Stimulated activated CD4-positive, alpha-beta T cell treated with anti-CD3 and anti-CD28 coated beads, Interleukin-12 subunit alpha, Interleukin-12 subunit beta, amount 100 ng/mL, for 48 hours (primary cell): ENCODE results near the gene PDE6B.
"Not testable (repeated sequence)": the region's sequence is repeated elsewhere in the genome, so short reads cannot be mapped to it uniquely, and the experiment has no call there.

Experiments
- DNase-seq, 3 donors: peaks; one replicate each; pipeline ENCODE4 v3.0.0-alpha.2; 2020; ENCODE audit warnings: low read depth in 2 of 3, low spot score in 1 of 3

Gene PDE6B

DNA sequence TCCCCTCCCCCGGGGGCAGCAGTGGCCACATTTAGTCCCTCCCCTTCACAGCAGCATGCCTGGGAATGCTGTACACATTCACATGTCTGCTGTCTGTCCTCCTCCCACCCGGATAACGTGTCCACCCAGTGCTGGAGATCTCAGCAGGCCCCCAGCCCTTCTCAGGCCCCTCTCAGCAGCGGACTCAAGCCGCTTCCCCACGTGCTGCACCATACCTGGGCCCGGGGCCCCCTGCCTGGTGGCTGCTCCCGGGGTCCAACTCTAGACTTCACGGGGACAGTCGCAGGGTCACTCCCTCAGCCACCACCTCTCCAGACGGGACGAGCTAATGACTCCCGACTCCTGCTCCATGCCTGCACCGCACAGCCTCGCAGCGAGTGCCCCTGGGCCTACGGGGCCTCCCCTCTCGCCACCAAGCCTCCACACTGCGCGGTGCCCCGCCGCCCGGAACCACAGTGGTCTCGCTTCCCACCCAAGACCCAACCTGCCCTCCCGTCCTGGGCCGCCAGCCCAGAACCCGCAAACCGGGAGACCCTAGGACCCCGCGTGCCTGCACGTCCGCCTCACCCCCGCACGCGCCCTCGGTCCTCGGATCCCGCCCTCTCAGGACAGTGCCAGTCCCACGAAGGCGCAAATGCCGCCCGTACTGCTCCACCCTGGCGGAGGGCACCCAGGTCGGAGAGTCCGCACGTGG lies 79.0 kb downstream of the PDE6B start:
- DNase-seq, result no peak

DNA sequence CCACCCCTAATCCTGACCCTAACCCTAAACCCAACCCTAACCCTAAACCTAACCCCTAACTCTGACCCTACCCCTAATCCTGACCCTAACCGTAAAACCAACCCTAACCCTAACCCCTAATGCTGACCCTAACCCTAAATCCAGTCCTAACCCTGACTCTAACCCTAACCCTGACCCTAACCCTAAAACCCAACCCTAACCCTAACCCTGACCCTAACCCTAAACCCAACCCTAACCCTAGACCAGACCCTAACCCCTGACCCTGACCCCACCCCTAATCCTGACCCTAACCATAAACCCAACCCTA lies 79.6 kb downstream of the PDE6B start:
- no peak for DNase-seq

DNA sequence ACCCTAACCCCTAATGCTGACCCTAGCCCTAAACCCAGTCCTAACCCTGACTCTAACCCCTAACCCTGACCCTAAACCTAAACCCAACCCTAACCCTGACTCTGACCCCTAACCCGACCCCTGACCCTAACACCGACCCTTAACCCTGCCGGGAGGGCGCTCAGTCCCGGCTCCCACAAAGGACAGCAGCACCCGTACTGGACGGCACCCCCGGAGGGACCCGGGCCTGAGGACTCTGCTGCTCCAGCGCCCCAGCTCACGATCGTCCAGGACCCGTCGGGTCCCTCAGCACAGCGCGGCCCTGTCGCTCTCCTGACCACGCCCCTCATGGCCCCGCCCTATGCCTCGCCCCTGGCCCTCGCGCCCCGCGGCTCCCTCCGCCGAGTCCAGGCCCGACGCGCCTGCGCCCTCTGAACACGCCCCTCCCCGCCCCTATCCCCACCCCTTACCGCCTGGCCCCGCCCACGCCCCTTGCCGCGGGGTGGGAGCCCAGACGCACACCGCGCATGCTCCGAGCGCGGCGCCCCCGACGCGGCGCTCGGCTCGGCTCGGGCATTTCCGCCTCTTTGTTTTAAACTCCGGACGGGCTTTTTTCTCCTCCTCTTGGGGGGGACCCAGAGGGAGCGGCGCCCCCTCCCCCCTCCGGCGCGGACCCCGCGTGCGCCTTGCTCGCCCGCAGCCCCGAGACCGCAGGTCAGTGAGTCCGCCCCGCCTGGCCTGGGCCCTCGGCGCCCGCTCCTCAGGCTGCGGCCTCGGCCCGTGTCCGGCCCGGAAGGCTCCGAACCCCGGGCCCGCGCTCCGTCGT lies 80.1 kb downstream of the PDE6B start, which contains the start of gene PCGF3:
TSS of gene PCGF3 (plus strand) at position 555 of the 805 bp plus-strand sequence. CDS start 27,849 bp downstream, outside the sequence.
- peak; percentile 96 to 98 (median 97) for DNase-seq

DNA sequence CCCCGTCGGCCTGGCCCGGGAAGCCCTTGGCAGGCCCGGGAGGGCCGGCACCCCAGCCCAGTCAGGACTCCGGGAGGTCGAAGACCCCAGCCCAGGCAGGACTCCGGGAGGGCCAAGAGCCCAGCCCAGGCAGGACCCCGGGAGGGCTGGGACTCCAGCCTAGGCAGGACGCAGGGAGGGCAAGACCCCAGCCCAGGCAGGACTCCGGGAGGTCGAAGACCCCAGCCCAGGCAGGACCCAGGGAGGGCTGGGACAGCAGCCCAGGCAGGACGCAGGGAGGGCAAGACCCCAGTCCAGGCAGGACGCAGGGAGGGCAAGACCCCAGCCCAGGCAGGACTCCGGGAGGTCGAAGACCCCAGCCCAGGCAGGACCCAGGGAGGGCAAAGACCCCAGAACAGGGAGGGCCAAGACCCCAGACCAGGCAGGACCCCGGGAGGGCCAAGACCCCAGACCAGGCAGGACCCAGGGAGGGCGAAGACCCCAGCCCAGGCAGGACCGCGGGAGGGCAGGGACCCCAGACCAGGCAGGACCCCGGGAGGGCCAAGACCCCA lies 80.8 kb downstream of the PDE6B start:
- DNase-seq, result not testable (repeated sequence)

DNA sequence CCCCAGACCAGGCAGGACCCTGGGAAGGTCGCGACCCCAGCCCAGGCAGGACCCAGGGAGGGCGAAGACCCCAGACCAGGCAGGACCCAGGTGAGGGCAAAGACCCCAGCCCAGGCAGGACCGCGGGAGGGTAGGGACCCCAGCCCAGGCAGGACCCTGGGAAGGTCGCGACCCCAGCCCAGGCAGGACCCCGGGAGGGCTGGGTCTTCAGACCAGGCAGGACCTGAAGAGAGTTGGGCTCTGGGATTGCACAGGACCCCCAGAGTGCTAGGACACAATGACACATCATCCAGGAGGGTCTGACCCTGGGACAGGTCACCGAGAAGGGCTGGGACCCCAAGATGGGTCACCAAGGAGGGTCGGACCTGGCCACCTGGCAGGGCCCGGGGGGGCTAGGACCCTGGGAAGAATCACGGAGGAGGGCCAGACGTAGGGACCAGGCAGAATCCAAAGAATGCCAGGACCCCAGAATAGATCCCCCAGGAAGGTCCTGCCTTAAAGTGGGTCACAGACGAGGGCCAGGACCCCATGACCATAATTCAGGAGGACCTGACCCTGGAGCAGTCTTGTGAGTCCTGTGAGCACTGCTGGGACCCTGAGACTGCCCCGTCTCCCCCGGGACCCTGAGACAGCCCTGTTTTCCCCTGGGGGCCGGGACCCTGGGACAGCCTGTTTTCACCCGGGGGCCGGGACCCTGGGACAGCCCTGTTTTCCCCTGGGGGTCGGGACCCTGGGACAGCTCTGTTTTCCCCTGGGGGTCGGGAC lies 81.6 kb downstream of the PDE6B start:
- no peak for DNase-seq

DNA sequence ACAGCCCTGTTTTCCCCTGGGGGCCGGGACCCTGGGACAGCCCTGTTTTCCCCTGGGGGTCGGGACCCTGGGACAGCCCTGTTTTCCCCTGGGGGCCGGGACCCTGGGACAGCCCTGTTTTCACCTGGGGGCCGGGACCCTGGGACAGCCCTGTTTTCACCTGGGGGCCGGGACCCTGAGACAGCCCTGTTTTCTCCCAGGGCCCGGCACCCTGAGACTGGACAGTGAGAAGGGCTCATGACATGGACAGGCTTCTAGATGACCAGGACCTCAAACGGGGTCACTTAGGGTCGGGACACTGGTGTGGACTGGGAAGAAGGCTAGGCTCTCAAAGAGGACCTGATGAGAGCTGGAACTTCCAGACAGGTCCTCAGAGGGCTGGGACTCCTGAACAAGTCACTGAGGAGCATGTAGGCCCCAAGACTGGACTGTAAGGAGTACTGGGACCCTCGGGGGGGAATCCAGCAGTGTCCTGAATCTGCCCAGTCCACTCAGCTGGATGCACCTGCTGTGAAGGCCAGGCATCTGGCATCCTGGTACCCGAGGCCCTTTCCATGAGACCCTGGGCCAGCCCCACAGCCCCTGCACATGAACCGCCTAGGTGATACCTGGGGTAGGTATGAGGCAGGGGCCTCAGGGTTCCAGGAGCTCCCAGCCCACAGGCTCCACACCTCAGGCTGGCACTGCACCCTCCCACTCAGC lies 82.7 kb downstream of the PDE6B start:
- no peak for DNase-seq

DNA sequence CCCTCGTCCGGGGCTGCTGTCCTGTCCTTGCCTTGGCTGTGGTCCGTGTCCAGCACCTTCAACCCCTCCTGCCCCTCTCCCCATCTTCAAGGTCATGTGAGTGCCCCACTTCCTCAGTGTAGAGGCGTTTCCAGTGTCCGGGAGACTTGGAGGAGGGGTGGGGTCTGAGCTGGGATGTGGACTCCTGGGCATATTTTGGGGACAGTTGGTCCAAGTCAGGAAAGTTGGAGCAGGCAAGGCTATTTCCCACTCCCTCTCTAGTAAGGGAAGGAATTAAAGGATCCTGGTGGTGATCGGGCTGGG lies 83.2 kb downstream of the PDE6B start:
- DNase-seq, result no peak

DNA sequence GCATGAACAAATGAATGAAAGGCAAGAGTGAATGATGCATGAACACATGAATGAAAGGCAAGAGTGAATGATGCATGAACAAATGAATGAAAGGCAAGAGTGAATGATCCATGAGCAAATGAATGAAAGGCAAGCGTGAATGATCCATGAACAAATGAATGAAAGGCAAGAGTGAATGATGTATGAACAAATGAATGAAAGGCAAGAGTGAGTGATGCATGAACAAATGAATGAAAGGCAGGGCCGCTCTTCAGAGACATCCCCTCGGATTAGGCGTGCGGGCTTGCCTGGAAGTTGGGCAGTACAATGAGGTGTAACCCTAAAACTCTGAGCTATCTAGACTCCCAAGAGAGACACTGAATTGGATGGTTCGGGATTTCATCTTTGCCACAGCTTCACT lies 84.0 kb downstream of the PDE6B start:
- DNase-seq, result no peak

DNA sequence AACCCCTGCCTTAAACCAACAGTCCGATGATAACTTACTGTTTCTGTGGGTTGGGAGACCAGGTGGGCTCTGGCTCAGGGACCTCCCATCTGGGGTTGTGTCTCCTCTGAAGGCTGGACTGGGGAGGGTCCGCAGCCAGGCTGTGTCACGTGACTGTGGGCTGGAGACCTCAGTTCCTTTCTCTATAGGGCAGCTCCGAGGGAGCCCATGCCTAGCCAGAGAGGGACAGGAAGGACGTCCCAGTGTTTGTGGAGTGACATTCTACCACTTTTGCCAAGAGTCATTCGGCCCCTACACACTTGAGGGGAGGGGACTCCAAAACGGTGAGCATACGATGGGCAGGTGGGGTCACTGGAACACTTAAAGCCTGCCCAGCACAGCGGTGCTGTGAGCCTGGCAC lies 84.7 kb downstream of the PDE6B start:
- no peak for DNase-seq

DNA sequence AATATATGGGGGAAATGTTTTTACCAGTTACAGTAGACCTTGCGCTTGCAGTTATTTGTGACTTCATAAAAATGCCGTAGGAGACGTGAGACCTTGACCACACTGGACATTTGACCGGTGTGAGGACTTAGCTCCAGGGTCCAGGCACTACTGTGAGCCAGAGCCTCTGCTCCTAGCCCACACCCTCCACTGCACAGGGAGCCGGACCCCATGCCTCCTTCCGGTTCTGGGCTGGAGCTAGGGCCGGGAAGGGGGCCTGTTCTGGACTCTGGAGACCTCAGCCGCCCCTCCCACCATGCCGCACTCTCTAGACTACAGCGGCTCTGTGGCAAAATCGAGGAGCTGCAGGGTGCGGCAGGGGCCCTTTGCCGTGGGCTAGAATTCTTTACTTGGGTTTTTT lies 85.5 kb downstream of the PDE6B start:
- no peak for DNase-seq

DNA sequence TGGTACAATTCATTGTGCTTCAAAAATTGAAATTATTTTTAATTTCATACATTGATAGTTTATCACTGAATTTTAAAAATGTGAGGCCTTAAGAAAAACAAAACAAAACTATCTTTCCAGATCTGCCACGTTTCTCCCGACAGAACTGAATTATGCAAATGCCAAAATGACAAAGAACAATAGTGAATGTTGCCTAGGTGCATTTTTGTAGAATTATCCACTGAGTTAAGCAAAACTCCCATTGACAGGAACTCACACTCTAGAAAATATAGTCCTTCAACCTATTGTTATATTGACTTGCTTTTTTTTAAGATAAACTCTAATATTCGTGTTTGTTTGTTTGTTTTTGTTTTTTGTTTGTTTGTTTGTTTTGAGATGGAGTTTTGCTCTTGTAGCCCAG lies 86.7 kb downstream of the PDE6B start:
- no peak for DNase-seq

DNA sequence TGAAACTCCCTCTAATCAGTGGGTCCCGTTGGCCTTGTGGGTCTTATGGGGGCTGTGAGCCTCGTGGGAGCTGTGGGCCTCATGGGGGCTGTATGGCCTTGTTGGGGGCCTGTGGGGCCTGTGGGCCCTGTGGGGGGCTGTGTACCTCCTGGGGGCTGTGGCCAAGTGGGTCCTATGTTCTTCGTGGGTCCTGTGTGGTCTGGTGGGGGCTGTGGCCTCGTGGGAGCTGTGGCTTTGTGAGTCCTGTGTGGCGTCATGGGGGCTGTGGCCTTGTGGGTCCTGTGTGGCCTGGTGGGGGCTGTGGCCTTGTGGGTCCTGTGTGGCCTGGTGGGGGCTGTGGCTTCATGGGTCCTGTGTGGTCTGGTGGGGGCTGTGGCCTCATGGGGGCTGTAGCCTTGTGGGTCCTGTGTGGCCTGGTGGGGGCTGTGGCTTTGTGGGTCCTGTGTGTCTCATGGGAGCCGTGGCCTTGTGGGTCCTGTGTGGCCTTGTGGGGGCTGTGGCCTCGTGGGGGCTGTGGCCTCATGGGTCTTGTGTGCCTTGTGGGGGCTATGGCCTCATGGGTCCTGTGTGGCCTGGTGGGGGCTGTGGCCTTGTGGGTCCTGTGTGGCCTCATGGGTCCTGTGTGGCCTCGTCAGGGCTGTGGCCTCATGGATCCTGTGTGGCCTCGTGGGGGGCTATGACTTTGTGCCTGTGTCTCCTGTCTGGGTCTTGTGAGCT lies 87.7 kb downstream of the PDE6B start:
- no peak for DNase-seq

DNA sequence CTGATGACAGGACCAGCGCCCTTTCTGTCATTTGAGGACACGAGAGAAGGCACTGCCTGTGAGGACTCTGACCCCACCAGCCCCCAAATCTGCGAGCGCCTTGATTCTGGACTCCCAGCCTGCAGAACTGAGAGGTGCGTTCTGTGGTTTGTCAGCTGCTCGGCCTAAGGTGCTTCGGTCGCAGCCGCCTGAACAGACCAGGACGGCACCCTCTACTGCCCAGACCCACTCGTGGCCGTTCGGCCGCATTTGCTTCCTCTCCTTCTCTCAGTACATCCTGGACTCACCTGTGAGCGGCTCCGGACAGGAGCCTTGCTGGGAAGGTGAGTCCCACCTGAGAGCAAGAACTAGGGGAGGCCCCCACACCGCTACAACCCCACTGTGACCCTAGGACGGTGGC lies 88.7 kb downstream of the PDE6B start:
- no peak for DNase-seq

DNA sequence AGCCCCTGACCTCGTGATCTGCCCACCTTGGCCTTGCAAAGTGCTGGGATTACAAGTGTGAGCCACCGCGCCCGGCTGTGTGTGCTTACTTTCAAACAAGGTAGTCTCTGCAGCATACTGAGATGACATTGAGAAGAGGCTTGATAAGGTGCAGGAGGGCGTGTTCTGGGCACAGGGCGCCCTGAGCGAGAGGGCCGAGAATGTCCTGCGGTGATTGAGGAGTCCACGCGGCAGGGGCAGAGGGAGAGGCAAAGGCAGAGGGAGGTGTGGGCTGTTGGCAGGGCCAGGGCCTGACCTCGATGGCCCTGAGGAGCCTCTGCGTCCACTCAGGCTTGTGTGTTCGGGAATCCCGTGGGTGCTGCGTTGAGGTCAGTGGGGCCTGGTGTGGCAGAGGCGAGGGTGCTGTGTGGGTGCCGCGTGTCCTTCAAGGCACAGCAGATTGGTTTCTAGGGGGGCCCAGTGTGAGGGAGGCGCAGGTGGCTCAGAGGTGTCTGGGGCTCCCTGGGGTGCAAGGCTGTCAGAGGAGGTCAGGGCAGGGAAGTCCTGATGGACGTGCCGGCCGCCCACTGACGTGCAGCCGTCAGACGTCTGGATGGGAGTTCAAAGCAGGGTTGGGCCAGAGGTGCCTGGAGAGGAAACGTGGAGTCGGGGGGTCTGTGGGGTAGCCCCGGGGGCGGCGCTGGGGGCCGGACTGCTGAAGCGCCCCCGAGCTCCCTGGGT lies 92.4 kb downstream of the PDE6B start:
- DNase-seq, result no peak

DNA sequence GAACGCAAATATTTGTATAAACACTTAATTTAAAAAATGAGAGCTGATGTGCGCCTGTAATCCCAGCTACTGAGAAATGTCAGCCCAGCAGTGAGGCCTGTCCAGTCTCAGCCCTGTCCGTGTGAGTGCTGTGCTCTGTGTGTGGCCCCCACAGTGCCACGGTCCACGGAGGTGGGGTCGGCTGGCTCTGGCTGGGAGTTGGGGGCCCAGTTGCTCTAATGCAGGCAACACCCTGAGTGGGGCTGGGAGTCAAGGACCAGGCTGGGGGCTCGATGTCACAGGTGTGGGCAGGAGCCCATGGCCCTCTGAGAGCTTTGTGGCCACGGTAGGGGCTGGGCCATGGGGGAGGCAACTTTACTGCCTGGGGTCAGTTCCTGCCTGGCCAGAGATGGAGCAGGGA lies 93.1 kb downstream of the PDE6B start:
- DNase-seq, result no peak
